Stimulated activated effector memory CD8-positive, alpha-beta T cell treated with anti-CD3 and anti-CD28 coated beads, Interleukin-12 subunit alpha, Interleukin-12 subunit beta, amount 100 ng/mL, for 72 hours (primary cell): ENCODE measurements around the gene FADS2.
"Not testable (repeated sequence)": the region's sequence is repeated elsewhere in the genome, so short reads cannot be mapped to it uniquely, and the experiment has no call there.

Experiments
- ATAC-seq: fragments of 150-1000 bp; cut with Tn5 transposase; 2 replicates; pipeline ENCODE4 v1.10.0; 2021
- DNase-seq, 2 donors: peaks; one replicate each; pipeline ENCODE4 v3.0.0; 2021 to 2022; ENCODE audit warnings: low spot score in 2 of 2
- H3K27ac Mint-ChIP-seq: one replicate; pipeline ENCODE4 v1.8.0; 2022; ENCODE audit warnings: mild to moderate bottlenecking, mixed read lengths
- H3K36me3 Mint-ChIP-seq: one replicate; pipeline ENCODE4 v1.8.0; 2022; ENCODE audit warnings: mild to moderate bottlenecking, mixed read lengths
- H3K4me1 Mint-ChIP-seq: one replicate; pipeline ENCODE4 v1.8.0; 2022; ENCODE audit warnings: mixed read lengths
- H3K4me3 Mint-ChIP-seq: one replicate; pipeline ENCODE4 v1.8.0; 2022; ENCODE audit warnings: mild to moderate bottlenecking, mixed read lengths
- H3K9me3 Mint-ChIP-seq: one replicate; pipeline ENCODE4 v1.8.0; 2022; ENCODE audit warnings: mixed read lengths

Gene FADS2

DNA sequence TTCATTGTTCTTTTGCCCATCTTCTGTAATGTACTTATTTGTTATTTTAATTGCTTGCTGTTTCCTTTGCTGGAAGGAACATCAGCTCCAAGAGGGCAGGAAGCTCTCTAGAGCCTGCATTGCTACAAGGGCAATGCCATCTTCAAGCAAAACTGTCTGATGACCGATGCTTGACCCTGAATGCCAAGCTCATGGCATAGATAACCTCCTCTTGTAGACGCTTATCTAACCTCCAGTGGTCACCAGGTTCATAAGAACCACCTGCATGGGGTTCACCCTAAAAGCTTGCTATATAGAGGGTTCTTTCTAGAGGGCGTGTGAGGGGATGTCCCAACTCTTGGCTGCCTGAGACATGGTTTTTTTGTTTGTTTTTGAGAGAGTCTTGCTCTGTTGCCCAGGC is 46.8 kb downstream of the FADS2 start:
- no peak for DNase-seq
- Mint-ChIP-seq H3K36me3 (peaks cover 7% of the 10 kb centered on the region), H3K27ac (no peak overlapping the region), H3K9me3 (no peaks in the 10 kb centered on the region), H3K4me1 (peaks cover 6% of the 10 kb centered on the region), H3K4me3 (no peak overlapping the region)
- no peak for ATAC-seq

DNA sequence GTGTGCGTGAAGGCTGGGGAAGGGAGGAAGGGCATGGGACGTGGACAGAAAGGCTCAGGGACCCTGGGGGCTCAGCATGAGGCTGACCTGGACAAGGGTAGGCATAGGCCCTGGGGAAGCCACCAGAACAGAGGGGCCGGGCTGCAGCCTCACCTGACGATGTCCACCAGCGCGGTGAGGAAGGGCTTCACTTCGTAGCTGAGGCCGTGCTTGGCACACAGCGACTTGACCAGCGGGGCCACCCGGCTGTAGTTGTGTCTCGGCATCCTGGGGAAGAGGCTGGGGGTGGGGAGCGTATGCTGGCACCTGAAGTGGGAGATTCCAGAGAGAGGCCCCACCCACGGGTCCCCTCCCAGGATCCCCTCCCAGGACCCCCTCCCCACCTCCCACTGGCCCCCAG is 47.6 kb downstream of the FADS2 start:
- peaks cover 5% of the 10 kb centered on the region for H3K36me3 Mint-ChIP-seq
- DNase-seq (no peak), ATAC-seq (no peak)
- H3K4me1 Mint-ChIP-seq = peaks cover 6% of the 10 kb centered on the region
- H3K9me3 Mint-ChIP-seq = no peaks in the 10 kb centered on the region
- no peak overlapping the region for H3K4me3 Mint-ChIP-seq
- no peak overlapping the region for H3K27ac Mint-ChIP-seq

DNA sequence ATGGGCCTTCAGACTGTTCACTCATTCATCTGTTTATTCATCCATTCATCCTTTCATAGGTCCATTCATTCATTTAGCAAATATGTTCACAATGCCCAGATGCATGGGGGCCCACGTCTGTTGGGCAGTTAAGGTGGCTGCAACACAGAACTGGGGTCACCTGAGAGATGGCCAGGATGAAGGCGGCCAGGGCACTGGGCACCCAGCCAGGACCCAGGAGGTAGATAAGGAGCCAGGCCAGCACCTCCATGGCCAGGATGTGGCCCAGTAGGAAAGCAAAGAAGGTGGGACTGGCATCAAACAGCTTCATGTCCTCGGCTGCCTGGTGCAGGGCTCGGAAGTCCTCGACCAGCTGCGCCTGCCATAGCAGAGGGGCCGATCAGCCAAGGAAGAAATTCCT is 51.1 kb downstream of the FADS2 start:
- no peak for ATAC-seq
- DNase-seq = no peak
- peaks cover 4% of the 10 kb centered on the region for H3K36me3 Mint-ChIP-seq
- no peaks in the 10 kb centered on the region for H3K4me1 Mint-ChIP-seq
- H3K4me3 Mint-ChIP-seq = no peak overlapping the region
- no peaks in the 10 kb centered on the region for H3K9me3 Mint-ChIP-seq
- no peak overlapping the region for H3K27ac Mint-ChIP-seq

DNA sequence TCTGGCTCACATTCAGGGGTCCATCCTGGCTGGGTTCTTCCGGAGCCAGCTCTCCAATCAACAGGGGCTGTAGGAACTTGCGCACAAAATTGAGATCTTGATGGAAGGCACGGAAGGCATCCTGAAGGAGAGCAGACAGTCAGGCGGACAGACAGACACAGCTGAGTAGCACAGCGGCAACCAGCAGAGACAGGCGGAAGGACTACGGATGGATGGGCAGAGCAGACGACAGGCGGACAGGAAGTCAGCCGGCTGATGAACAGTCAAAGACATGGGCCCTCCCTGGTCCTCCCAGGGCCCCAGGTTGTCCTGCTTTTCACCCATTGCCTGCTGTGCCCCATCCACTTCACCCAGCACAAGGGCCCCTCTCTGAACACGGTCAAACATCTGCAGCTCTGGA is 51.9 kb downstream of the FADS2 start:
- no peaks in the 10 kb centered on the region for H3K9me3 Mint-ChIP-seq

DNA sequence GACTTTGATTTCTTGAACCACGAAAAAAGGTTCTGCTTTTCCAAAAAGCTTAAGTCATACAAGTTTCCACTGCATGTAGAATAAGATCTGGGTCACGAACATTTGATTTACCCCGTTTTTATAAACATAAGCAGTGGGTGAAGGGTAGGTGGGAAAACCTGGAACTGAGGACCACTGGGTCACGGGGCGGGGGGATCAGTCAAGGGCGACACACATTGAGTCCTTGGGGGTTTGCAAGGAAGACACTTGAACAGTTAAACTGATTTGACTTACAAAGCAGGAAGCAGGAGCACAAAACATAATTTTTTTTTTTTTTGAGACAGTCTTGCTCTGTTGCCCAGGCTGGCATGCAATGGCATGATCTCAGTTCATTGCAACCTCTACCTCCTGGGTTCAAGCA is 52.4 kb downstream of the FADS2 start:
- peak overlapping the region; percentile 57 for H3K27ac Mint-ChIP-seq
- H3K4me3 Mint-ChIP-seq = no peak overlapping the region
- DNase-seq (no peak), ATAC-seq (no peak)
- no peaks in the 10 kb centered on the region for H3K4me1 Mint-ChIP-seq
- no peaks in the 10 kb centered on the region for H3K36me3 Mint-ChIP-seq
- no peaks in the 10 kb centered on the region for H3K9me3 Mint-ChIP-seq

More for the DNA sequence above, 51.9 kb downstream of the FADS2 start:
- Mint-ChIP-seq H3K27ac (peak overlapping the region; percentile 57), H3K4me1 (no peaks in the 10 kb centered on the region), H3K4me3 (no peak overlapping the region), H3K36me3 (no peaks in the 10 kb centered on the region)
- no peak for DNase-seq
- no peak for ATAC-seq

DNA sequence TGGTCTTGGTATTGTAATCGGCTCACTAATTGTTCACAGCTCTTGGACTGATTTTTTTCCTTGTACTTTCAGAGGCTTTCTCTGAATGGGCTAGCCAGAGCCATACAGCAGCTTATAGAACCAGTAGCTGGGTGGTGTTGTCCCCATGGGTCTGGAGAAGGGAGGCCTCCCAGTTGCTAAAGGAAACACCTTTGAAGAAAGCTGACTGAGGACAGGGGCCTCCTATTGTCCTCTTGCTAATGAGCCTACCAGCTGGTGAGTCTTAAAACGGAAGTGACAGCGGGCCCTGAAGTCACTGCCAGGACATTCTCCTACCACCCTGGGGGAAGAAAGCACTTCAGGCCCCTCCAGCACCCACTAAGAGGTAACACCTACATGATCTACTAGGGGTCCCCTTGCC is 53.3 kb downstream of the FADS2 start:
- DNase-seq (no peak), ATAC-seq (no peak)
- H3K27ac Mint-ChIP-seq = peak overlapping the region; percentile 21
- no peaks in the 10 kb centered on the region for H3K36me3 Mint-ChIP-seq
- no peaks in the 10 kb centered on the region for H3K4me1 Mint-ChIP-seq
- no peak overlapping the region for H3K4me3 Mint-ChIP-seq
- no peaks in the 10 kb centered on the region for H3K9me3 Mint-ChIP-seq

DNA sequence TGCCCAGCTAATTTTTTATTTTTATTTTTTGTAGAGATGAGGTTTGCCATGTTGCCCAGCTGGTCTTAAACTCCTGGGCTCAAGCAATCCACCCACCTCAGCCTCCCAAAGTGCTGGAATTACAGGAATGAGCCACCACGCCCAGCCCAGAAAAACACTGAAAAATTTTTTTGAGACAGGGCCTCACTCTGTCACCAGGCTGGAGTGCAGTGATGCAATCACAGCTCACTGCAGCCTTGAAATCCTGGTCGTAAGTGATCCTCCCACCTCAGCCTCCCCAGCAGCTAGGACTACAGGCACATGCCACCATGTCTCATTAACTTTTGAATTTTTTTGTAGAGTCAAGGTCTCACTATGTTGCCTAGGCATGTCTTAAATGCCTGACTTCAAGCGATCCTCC is 54.2 kb downstream of the FADS2 start:
- H3K9me3 Mint-ChIP-seq, DNase-seq, H3K4me1 Mint-ChIP-seq, H3K36me3 Mint-ChIP-seq, ATAC-seq, H3K4me3 Mint-ChIP-seq, H3K27ac Mint-ChIP-seq: not testable (repeated sequence)

DNA sequence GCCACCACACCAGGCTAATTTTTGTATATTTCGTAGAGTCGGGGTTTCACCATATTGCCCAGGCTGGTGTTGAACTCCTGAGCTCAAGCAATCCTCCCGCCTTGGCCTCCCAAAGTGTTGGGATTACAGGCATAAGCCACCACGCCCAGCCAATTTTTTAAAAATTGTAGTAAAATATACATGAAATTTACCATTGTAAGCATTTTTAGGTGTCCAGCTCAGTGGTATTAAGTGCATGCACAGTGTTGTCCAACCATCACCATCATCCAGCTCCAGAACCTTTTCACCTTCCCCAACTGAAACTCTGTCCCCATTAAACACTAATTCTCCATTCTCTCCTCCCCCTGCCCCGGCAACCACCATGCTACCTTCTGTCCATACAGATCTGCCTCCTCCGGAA is 54.8 kb downstream of the FADS2 start:
- no peaks in the 10 kb centered on the region for H3K9me3 Mint-ChIP-seq
- H3K36me3 Mint-ChIP-seq = no peaks in the 10 kb centered on the region
- H3K4me1 Mint-ChIP-seq = peaks cover 5% of the 10 kb centered on the region
- ATAC-seq (no peak), DNase-seq (no peak)
- H3K4me3 Mint-ChIP-seq = no peak overlapping the region
- H3K27ac Mint-ChIP-seq = no peak overlapping the region

DNA sequence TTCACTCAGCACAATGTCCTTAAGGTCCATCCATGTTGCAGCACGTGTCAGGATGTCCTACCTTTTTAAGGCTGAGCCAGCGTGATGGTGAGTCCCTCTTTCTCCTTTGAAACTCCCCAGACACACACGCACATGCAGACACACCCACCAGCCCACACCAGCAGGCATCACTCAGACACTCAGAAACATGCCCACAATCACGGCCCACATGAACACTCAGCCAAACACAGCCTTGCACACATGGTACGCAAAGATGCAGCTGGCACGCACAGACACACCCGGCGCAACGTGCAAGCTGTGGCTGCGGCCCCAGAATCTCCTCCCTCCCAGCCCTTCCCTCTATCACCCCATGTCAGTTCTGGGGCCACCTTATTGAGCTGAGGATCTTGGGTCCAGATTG is 55.2 kb downstream of the FADS2 start:
- ATAC-seq = no peak
- Mint-ChIP-seq H3K4me1 (peaks cover 5% of the 10 kb centered on the region), H3K9me3 (no peaks in the 10 kb centered on the region), H3K4me3 (no peak overlapping the region), H3K36me3 (no peaks in the 10 kb centered on the region), H3K27ac (no peak overlapping the region)
- DNase-seq = no peak

DNA sequence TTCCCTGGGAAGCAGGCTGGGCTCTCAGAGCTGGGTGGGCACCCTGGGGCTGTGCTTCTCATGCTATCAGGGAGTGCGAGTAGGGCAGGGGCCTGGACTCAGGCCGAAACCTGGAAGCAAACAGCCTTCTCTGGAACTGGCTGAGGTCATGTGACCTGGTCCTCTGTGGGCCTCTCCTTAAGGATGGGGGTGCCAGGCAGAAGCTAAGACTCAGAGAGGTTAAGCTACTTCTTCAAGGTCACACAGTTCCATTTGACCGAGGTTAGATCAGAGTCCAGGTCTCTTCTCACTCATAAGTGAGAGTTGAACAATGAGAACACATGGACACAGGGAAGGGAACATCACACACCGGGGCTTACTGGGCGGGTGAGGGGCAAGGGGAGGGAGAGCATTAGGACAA is 55.8 kb downstream of the FADS2 start:
- Mint-ChIP-seq H3K4me1 (peaks cover 5% of the 10 kb centered on the region), H3K27ac (no peak overlapping the region), H3K9me3 (no peaks in the 10 kb centered on the region), H3K36me3 (no peaks in the 10 kb centered on the region), H3K4me3 (no peak overlapping the region)
- DNase-seq (no peak), ATAC-seq (no peak)

DNA sequence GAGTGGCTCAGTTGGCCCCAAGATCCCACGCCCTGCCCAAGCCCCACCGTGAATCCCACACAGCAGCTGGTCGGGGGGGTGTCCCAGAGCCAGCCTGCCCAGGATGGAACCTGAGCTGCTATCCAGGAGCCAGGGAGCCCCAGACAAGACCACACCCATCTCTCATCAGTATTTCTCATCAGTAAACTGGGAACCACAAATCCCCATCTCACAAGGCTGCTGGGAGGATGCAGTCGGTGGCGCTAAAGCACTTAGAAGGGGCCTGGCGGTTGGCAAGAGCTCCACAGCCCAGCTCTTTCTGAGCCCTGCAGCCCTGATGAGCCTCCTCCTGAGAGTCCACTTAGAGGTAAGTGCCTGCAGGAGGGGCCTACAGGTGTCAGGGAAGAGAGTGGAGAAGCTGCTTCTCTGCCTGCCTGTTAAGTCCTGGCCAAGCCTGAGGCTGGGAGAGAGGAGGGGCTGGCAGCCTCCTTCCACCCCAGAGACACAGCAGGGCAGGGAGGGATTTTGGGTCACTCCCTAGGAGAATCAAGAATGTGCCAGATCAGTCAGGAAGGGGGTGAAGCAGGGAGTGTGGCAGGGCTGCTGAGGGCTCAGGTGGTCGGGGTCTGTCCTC is 57.2 kb downstream of the FADS2 start:
- Mint-ChIP-seq H3K27ac (no peak overlapping the region), H3K9me3 (no peaks in the 10 kb centered on the region), H3K4me3 (no peak overlapping the region), H3K4me1 (peaks cover 8% of the 10 kb centered on the region), H3K36me3 (no peaks in the 10 kb centered on the region)
- no peak for ATAC-seq
- no peak for DNase-seq

DNA sequence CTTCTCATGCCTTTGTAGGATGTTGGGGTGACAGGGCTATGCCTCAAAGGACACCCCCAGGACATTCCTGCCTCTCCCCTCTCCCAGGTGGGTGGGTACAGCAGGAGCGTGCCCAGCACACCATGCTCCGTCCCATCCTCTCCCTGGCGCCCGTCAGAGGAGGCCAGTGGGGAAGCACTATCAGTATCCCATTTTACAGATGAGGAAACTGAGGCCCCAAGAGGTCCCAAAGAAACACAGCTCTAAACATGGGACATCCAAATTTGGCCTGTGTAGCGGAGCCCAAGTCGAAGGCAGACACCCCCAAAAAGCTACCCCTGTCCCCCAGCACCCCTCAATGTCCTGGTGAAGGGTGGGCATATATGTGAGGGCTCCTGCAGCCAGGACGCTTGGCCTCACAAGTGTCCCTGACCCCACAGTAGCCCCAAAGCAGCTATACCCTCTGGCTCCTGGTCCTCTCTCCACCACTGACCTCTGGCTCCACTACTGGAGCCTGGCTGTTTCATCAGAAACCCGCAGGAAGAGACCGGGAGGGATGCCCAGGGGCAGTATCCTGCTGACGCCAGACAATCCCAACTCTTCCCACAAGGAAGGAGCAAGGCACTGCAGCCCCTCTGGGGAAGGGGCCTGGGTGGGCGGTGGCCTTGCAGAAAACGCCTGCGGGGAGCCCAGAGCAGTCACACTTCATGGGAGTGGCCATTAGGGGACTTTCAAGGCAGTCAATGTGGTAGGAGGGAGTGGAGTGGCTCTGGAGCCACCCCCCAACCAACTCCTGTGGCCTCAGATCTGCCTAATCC is 57.9 kb downstream of the FADS2 start:
- ATAC-seq = no peak

DNA sequence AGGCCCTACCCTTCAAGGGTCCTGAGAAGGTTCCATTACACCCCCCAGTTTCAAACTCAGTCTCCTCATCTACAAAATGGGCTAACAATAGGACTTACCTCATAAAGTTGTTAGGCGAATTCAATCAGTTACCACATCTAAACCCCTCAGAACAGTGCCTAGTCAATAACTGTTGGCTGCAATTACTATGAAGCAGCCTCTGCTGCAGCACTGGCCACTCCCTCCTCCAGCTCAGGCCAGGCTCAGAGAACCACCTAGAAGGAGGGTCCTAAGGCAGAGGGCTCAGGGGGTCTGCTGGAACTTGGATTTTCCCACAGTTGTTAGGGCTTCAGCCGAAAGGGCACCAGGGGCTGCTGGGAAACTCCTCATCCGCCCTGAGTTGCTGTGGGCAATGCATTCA is 58.5 kb downstream of the FADS2 start:
- ATAC-seq = no peak

More for the DNA sequence above, 57.9 kb downstream of the FADS2 start:
- Mint-ChIP-seq H3K4me3 (no peak overlapping the region), H3K9me3 (no peaks in the 10 kb centered on the region), H3K27ac (no peak overlapping the region), H3K4me1 (peaks cover 15% of the 10 kb centered on the region), H3K36me3 (no peaks in the 10 kb centered on the region)
- DNase-seq = no peak

DNA sequence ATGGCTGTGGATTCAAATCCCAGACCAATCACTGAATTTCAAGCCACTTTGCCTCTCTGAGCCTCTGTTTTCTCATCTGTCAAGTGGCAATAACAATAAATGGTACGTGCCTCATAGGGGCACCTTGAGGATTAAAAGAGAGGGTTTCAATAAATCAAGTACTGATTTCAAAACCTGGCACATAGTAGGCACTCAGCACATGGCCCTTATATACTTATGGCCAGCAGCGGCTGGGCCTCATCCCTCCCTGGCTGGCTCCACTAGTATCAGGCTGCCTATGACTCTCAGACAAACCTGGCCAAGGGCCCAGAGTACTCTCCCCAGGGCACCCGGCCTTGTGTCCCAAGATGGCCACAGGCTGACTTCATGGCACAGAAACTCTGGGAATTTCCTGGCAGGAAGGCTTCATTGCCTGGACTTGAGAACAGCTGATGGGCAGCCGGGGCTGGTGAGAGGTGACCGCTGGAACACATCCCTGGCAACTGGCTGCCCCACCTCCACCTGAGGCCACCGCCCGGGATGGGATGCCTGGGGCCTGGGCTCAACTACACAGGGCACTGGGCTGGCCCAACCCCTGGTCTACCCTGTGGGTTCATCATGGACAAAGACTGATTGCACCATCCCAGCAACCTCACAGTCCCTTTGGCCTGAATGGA is 59.9 kb downstream of the FADS2 start:
- no peak for DNase-seq
- H3K36me3 Mint-ChIP-seq = no peaks in the 10 kb centered on the region
- ATAC-seq = no peak
- no peak overlapping the region for H3K4me3 Mint-ChIP-seq
- H3K27ac Mint-ChIP-seq = no peak overlapping the region
- peaks cover 17% of the 10 kb centered on the region for H3K4me1 Mint-ChIP-seq
- H3K9me3 Mint-ChIP-seq = no peaks in the 10 kb centered on the region

More for the DNA sequence above, 58.5 kb downstream of the FADS2 start:
- Mint-ChIP-seq H3K4me1 (peaks cover 17% of the 10 kb centered on the region), H3K4me3 (no peak overlapping the region), H3K36me3 (no peaks in the 10 kb centered on the region), H3K9me3 (no peaks in the 10 kb centered on the region), H3K27ac (no peak overlapping the region)
- DNase-seq = no peak

DNA sequence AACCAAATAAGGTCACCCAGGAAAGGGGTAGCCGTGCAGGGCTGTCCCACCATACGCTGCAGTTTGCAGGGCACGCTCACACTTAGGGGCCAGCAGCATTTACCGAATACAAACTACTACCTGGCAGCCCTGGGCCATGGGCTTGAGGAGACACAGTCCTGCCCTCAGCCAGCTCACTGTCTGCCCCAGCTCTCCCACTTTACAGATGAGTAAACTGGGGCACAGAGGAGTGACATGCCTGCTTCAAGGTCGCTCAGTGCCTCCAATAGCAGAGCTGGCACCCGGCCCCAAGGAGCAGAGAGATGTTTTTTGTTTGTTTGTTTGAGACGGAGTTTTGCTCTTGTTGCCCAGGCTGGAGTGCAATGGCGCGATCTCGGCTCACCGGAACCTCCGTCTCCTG is 60.5 kb downstream of the FADS2 start:
- Mint-ChIP-seq H3K4me3 (no peak overlapping the region), H3K4me1 (peaks cover 17% of the 10 kb centered on the region), H3K36me3 (no peaks in the 10 kb centered on the region), H3K27ac (no peak overlapping the region), H3K9me3 (no peaks in the 10 kb centered on the region)
- DNase-seq = no peak
- ATAC-seq = no peak

DNA sequence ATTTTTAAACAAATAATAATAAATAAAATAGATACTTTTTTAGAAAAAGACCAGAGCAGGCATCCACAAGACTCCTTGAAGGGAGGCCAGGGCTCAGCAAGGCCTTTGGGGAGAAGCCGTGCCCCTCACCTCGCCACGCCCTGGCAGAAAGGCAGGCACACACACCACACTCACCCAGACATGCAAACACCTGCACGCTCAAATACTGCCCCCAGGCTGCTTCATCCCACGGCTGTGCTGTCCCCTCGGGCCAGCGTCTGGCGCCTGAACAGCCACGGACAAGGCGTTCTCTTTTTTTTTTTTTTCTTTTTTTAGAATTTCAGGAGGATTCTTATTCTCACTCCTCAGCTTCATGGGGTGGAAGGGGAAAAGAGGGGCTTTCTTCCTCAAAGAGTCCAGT is 61.7 kb downstream of the FADS2 start:
- H3K36me3 Mint-ChIP-seq = no peaks in the 10 kb centered on the region
- H3K27ac Mint-ChIP-seq = no peak overlapping the region
- peaks cover 17% of the 10 kb centered on the region for H3K4me1 Mint-ChIP-seq
- no peak for ATAC-seq
- DNase-seq = no peak
- H3K9me3 Mint-ChIP-seq = no peaks in the 10 kb centered on the region
- peak overlapping the region; percentile 84 for H3K4me3 Mint-ChIP-seq
